SH-SY5Y (cell line): ENCODE results near the gene BZW2.

Experiments
- GATA2 ChIP-seq: IDR thresholded peaks from 2 replicates; pipeline ENCODE4 v1.6.1; 2011; ENCODE audit warnings: mild to moderate bottlenecking, low read depth, low read length
- GATA3 ChIP-seq: IDR thresholded peaks from 2 replicates; pipeline ENCODE4 v1.6.1; 2011; ENCODE audit warnings: low read depth, mild to moderate bottlenecking, low read length, moderate library complexity

- TF ChIP-seq GATA2 (no peak), GATA3 (no peak)
Measured at GRCh38 chr7:16649196-16649595, 3.2 kb downstream of the BZW2 start.
